OCI-LY7 (cell line): ENCODE data around the gene TNFRSF12A.

ENCODE experiments used
- EZH2phosphoT487 ChIP-seq: fragments of 200-600 bp; sonication (generic); IDR thresholded peaks from 2 replicates; pipeline ENCODE4 v1.6.1; 2018; ENCODE audit warnings: low read depth, borderline replicate concordance, mild to moderate bottlenecking, mixed run types, antibody characterized with exemption, low read length, moderate library complexity, mixed read lengths
- TF ChIP-seq, protein P1 (sequence below): fragments of 200-600 bp; sonication (generic); conservative IDR thresholded peaks from 2 replicates; pipeline ENCODE4 v1.5.1; 2014; ENCODE audit warnings: mild to moderate bottlenecking, antibody characterized with exemption, low read length, moderate library complexity, mixed read lengths

DNA sequence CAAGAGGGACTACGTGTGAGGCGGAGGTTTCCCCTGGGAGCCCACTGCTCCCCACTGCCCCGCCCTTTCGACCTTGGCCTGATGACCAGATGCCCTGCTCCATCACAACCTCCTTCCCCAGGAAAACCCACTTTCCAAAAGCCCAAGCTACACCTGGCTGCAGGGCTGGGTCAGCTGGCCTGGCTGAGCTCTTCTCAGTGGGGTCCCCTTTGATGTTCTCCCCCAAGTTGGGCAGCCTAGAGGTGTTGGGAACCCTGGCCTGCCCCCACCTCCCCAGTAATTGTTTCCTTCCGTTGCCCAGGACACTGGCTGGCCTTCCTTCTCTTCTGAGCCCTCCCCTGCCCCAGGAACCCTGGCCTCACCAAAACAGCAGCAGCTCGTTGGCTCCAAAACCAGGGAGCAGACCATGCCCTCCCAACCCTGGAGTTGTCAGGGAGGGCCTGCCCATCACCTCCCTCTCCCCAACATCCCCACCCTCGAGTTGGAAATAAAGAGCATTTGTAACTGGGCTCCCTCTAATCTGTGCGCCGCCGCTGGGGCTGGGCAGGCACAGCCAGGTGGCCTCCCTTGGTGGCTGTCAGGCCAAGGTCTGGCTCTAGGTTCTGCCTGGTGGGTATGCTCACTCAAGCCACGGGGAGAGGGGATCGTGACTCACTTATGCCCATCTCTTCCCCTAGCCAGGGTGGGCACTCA, 6.0 kb upstream of the TNFRSF12A start:
- TF ChIP-seq, protein P1, sequence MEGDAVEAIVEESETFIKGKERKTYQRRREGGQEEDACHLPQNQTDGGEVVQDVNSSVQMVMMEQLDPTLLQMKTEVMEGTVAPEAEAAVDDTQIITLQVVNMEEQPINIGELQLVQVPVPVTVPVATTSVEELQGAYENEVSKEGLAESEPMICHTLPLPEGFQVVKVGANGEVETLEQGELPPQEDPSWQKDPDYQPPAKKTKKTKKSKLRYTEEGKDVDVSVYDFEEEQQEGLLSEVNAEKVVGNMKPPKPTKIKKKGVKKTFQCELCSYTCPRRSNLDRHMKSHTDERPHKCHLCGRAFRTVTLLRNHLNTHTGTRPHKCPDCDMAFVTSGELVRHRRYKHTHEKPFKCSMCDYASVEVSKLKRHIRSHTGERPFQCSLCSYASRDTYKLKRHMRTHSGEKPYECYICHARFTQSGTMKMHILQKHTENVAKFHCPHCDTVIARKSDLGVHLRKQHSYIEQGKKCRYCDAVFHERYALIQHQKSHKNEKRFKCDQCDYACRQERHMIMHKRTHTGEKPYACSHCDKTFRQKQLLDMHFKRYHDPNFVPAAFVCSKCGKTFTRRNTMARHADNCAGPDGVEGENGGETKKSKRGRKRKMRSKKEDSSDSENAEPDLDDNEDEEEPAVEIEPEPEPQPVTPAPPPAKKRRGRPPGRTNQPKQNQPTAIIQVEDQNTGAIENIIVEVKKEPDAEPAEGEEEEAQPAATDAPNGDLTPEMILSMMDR, result no peak
- TF ChIP-seq EZH2phosphoT487, result no peak
